NK-92 (cell line): ENCODE results near the gene MOB3B.

Experiments
- DNase-seq: peaks from one replicate; lab custom pipeline; 2025; ENCODE audit not compliant: unreplicated experiment; lab: John Stamatoyannopoulos, UW

Gene MOB3B

DNA sequence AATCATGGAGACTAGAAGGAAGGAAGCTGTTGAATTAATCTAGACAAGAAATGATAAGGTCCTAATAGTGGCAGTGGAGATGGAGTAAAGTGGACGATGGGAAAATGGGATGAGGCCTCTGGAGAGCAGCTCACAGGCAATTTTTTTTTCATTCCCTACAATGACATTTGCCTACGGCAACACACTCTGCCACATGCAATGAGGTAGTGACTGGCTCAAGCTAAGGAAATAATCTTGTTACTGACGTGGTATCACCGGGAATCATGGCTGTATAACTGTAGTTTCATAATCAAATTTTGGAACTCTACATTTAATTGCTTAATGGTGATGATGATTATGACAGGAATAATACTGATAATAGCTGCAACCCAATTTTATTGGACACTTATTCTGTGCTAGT is 12.1 kb upstream of the MOB3B start:
- DNase-seq: no peak

DNA sequence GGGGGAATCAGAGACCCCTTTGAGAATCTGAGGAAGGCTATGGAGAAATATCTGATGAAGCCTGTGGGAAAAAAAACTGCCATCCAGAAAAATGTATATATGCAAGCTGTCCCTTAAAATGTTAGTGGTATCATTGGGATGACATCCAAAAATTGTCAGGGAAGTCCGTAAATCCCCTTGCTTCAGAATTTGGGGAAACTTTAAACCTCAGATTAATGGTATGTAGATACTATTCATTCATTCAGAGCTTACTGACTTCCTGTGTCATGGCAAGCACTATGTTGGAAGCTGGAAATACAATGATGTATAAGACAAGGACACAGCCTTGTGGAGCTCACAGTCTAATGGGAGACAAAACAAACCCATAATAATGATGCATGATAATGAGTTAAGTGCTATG is 10.9 kb upstream of the MOB3B start:
- no peak for DNase-seq

- DNase-seq: no peak
These were observed 10.1 kb upstream of the MOB3B start for GRCh38 chr9:27539479-27540441.

- DNase-seq: no peak
These were observed 9.0 kb upstream of the MOB3B start for GRCh38 chr9:27538647-27539046.

DNA sequence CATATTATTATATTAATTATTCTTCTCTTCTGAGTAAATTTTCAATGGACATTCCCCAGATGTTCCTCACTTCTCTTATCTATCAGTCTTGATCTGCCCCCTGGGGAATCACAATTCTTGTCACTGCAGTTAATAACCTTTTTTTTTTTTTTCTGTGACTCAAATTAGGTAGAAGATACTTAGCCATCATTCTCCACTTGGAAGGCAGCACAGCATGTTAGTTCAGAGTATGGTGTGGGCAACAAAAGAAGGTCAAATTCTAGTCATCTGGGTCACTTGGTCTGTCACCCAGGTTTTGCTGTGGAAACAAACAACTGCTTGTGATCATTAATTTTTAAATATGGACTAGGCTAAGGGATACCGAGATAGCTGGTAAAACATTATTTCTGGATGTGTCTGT is 8.1 kb upstream of the MOB3B start:
- no peak for DNase-seq

DNA sequence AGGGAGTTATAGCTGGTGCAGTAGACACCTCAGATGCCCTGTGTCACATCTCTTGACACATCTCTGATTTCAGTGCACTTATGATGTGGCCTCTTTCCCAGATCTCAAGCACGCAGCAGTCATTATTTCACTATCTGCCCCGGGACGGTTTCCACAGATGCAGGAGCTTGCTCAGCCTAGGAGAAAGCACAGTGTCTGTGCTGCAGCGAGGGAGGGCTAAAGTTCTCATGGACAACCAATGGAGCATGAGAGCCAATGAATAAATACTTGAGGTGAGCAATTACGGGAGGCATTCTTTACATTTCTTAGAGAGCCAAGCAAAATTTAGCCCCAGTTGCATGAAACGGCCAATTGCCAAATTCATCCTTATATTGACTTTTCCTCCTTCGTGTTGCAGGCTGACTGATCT is 7.4 kb upstream of the MOB3B start:
- no peak for DNase-seq

DNA sequence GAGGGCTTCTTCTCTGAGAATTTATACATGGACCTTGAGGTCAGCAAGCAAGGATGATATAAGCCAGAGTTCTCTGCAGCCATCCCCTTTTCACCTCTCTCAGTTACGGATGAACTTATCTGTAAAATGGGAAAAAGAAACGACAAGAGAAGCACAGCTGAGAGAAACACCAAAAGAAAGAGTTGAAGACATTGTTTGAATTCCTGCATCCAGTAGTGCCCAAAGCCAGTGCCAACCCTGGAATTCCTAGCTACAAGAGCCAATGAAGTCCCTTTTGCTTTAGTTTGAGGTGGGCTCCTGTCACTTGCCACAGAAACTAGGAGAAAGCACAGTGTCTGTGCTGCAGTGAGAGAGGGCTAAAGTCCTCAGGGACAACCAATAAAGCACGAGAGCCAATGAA is 6.6 kb upstream of the MOB3B start:
- no peak for DNase-seq

DNA sequence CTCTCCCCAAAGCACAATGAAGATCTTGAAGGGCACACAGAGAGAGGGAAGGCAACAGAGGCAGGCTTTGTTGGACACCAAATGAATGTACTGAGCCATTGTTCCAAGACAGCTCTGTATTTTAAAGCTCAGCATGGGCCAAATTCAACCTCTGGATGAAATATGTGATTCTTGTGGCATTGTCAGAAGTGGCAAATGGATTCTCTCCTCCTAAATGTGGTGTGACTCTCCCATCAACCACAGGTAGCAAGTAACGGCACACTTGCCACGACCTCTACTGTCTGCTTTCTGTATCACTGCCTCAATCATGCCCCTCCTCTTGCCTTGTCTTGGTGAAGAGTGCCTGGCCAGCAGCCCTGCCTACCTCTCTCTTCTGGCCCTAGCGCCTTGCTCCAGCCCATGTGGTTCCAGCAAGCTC is 6.1 kb upstream of the MOB3B start:
- DNase-seq: no peak

GRCh38 chr9:27534658-27535209 is 5.1 kb upstream of the MOB3B start:
- DNase-seq: no peak

DNA sequence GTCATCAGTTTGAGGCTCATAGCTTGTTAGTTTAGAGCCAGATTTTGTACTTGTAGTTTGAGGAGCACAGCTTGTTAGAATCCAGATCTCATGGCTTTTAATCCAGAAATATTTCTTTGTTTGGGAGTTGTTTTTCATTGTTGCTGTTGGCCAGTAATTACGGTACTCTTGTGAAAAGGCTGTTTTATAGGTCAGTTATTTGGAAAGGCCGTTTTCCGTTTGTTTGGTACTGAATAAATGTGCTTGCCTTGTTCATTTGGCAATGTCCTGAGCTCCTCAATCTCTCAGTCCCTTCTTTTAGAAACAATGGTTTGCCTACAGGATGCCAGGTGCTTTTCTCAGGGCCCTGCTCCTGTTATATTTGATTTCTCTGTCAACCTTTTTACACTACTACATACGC is 4.5 kb upstream of the MOB3B start:
- DNase-seq: no peak

GRCh38 chr9:27533311-27533710 is 3.7 kb upstream of the MOB3B start:
- DNase-seq: no peak

- DNase-seq: no peak
These were observed 2.4 kb upstream of the MOB3B start for GRCh38 chr9:27532046-27532445.

- DNase-seq: no peak
These were observed 1.5 kb upstream of the MOB3B start for GRCh38 chr9:27530915-27531755.

- DNase-seq: no peak
These were observed 713 bp downstream of the MOB3B start for GRCh38 chr9:27528886-27529315.

- DNase-seq: no peak
These were observed 1.3 kb downstream of the MOB3B start for GRCh38 chr9:27528076-27528885.

DNA sequence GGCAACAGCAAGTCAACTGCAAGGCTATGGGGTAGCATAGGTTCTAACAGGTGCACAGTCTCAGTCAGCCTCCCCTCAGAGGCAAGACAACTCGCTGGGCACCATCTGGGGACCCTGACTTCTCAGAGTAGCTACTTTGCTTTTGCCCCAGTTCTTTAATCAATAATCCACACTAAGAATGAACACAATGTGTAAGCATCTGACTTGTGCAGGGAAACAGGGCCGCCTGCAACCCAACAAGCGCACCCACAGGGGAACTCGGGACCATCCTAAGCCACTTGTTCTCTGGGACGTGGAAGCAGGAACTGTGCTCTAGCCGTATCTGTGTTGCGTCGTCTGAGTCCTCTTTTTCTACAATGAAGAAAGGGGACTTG is 1.9 kb downstream of the MOB3B start:
- no peak for DNase-seq

- DNase-seq: no peak
These were observed 5.4 kb downstream of the MOB3B start, which contains the start of gene IFNK for GRCh38 chr9:27524236-27524635. TSS of gene IFNK (plus strand) at chr9:27524290. CDS start at chr9:27524337, 47 bp downstream.

DNA sequence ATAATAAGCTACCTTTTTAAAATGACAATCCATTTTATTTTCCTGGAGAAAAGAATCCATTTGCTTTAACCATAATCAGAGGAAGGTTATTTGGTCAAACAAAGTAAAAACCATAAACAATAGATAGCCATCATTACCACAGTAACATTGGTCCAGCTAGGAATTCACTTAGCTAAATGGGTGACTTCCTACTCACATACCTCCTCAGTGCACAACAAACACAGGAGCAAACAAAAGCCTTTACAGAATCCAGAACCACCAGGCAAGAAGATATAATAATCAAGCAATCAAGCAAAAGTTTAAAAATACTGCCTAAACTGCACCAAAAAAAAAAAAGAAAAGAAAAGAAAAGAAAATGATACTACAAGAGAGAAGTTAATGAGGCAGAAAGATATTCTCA is 6.5 kb downstream of the MOB3B start:
- DNase-seq: no peak

DNA sequence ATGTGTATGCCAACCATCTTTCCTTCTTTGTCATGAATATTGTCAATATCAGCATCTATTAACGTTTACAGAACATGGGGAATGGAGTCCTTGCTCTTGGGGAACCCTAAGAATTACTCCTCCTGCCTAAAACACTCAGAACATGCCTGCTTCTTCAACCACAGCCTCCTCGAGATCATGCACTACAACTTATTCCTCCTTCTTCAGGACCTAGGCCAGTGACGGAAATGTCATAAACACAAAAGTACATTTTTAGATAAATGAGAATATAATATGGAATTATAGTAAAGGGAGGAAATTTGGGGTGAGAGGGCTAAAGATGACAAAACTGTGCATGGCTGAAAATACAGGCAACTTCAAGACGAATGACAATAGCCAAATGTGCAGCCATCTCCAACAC is 8.6 kb downstream of the MOB3B start:
- DNase-seq: no peak
